Endothelial cell of umbilical vein (primary cell): Measurements from ENCODE around the gene SOCS7. TPM values are rescaled to one million over a fixed set of nuclear protein-coding genes. Genes with fewer than 3 reads are reported as not detected.
A peak's percentile ranks its signal among the peaks of the same experiment; 100 is the strongest.

Experiments
- BruUV-seq: library from RNA; stranded (reverse); fragments of 400-500 nt; replicated peaks from 2 replicates; lab custom pipeline; 2021; lab: Mats Ljungman, UMichigan
- CTCF ChIA-PET: fragments of 300-600, 350-600 bp; sonication (Branson Sonifier 250); formaldehyde crosslinking; loops from one replicate; lab custom pipeline; 2021; ENCODE audit warnings: antibody characterized with exemption, inconsistent platforms; lab: Charles Lee
- POLR2A ChIA-PET: fragments of 300-600, 350-600 bp; sonication (Branson Sonifier 250); formaldehyde crosslinking; loops from one replicate; lab custom pipeline; 2021; ENCODE audit warnings: antibody characterized with exemption, inconsistent platforms; lab: Charles Lee
- DNase-seq: peaks from one replicate; pipeline ENCODE4 v3.0.0-alpha.2; 2011; ENCODE audit warnings: low read depth, low spot score
- FAIRE-seq: peaks from 2 replicates; lab custom pipeline; 2011; peaks lifted over from hg19 to GRCh38; lab: Jason Lieb, UNC
- H2AFZ ChIP-seq: 2 replicates; pipeline ENCODE4 v1.6.0; 2012; ENCODE audit warnings: low read depth, low read length, control low read depth, inconsistent platforms
- H3K27ac ChIP-seq: 2 replicates; pipeline ENCODE4 v1.5.1; 2011; ENCODE audit warnings: low read depth, mild to moderate bottlenecking, control low read depth, low read length, moderate library complexity; ENCODE audit not compliant: insufficient read depth
- H3K27me3 ChIP-seq, 2 experiments: 2 replicates each; pipeline versions ENCODE4 v1.6.0 to v1.6.1; 2011; ENCODE audit warnings: low read length in 2 of 2, mixed read lengths in 1 of 2; ENCODE audit not compliant: control insufficient read depth in 2 of 2, insufficient read depth in 2 of 2
- H3K36me3 ChIP-seq, 2 experiments: 2 replicates in 1 of 2; 3 replicates in 1 of 2; pipeline ENCODE4 v1.5.1; 2011; ENCODE audit warnings: low read length in 2 of 2, mild to moderate bottlenecking in 1 of 2, moderate library complexity in 1 of 2; ENCODE audit not compliant: control insufficient read depth in 2 of 2, insufficient read depth in 2 of 2; ENCODE audit errors: extremely low read depth in 1 of 2
- H3K4me1 ChIP-seq: 3 replicates; pipeline ENCODE4 v1.5.1; 2011; ENCODE audit warnings: mild to moderate bottlenecking, low read length; ENCODE audit not compliant: control insufficient read depth, insufficient read depth; ENCODE audit errors: extremely low read depth
- H3K4me2 ChIP-seq: 2 replicates; pipeline ENCODE4 v1.6.1; 2011; ENCODE audit warnings: low read length, control low read depth, mixed read lengths; ENCODE audit not compliant: insufficient read depth
- H3K4me3 ChIP-seq, 3 experiments: fragments of 200-600 bp in 1 of 3; sonication (generic), shearing (Covaris generic) in 1 of 3; replicated peaks in 1 of 3; 2 replicates each; pipeline ENCODE4 v1.5.1; 2011 to 2016; ENCODE audit warnings: control low read depth in 3 of 3, low read length in 3 of 3, mild to moderate bottlenecking in 2 of 3, inconsistent platforms in 1 of 3, low read depth in 1 of 3, moderate library complexity in 1 of 3; ENCODE audit not compliant: insufficient read depth in 1 of 3
- H3K79me2 ChIP-seq: 2 replicates; pipeline ENCODE4 v1.6.0; 2012; ENCODE audit warnings: low read length, inconsistent platforms; ENCODE audit not compliant: control insufficient read depth, insufficient read depth
- H3K9ac ChIP-seq: replicated peaks from 2 replicates; pipeline ENCODE3; 2011; ENCODE audit warnings: low read length, control low read depth; ENCODE audit not compliant: insufficient read depth; ENCODE audit errors: extremely low read depth
- H3K9me1 ChIP-seq: replicated peaks from 3 replicates; pipeline ENCODE4 v1.6.0; 2011; ENCODE audit warnings: mild to moderate bottlenecking, low read length; ENCODE audit not compliant: control insufficient read depth, insufficient read depth; ENCODE audit errors: extremely low read depth
- H3K9me3 ChIP-seq: replicated peaks from 2 replicates; pipeline ENCODE4 v1.5.1; 2012; ENCODE audit warnings: low read length, inconsistent platforms; ENCODE audit not compliant: control insufficient read depth, insufficient read depth
- H4K20me1 ChIP-seq: replicated peaks from 2 replicates; pipeline ENCODE3; 2011; ENCODE audit warnings: mild to moderate bottlenecking, low read length; ENCODE audit not compliant: control insufficient read depth, insufficient read depth; ENCODE audit errors: extremely low read depth
- EZH2 ChIP-seq: IDR thresholded peaks from 2 replicates; pipeline ENCODE4 v1.6.1; 2012; ENCODE audit warnings: borderline replicate concordance, low read depth, mild to moderate bottlenecking, moderate library complexity, low read length, inconsistent platforms; ENCODE audit not compliant: severe bottlenecking
- FOS ChIP-seq: IDR thresholded peaks from 2 replicates; pipeline ENCODE4 v1.6.1; 2011; ENCODE audit warnings: mild to moderate bottlenecking, low read length, moderate library complexity, borderline replicate concordance; ENCODE audit not compliant: insufficient read depth
- GATA2 ChIP-seq: IDR thresholded peaks from 2 replicates; pipeline ENCODE4 v1.7.0; 2011; ENCODE audit warnings: low read depth, mild to moderate bottlenecking, moderate library complexity, mixed read lengths, low read length; ENCODE audit not compliant: insufficient read length, insufficient read depth
- JUN ChIP-seq: IDR thresholded peaks from 2 replicates; pipeline ENCODE4 v1.6.1; 2011; ENCODE audit warnings: borderline replicate concordance, low read depth; ENCODE audit not compliant: insufficient read length, insufficient read depth
- MYC ChIP-seq: IDR thresholded peaks from one replicate; pipeline ENCODE4 v1.6.1; 2011; ENCODE audit warnings: mild to moderate bottlenecking, low read depth, low read length
- POLR2A ChIP-seq: IDR thresholded peaks from 2 replicates; pipeline ENCODE4 v1.6.1; 2012; ENCODE audit warnings: low read depth, mild to moderate bottlenecking, control low read depth, low read length
- POLR2AphosphoS5 ChIP-seq: IDR thresholded peaks from 2 replicates; pipeline ENCODE4 v1.6.1; 2012; ENCODE audit warnings: low read depth, mild to moderate bottlenecking, control low read depth, low read length, moderate library complexity; ENCODE audit not compliant: insufficient read depth
- dilution Hi-C: fragments of 300-500 bp; cut with MboI; formaldehyde crosslinking; loops from one replicate; pipeline ENCODE4 v1.15.0; 2019; ENCODE audit warnings: low sequenced_read_pairs; ENCODE audit not compliant: extremely low pct_ligation_motif_present
- intact Hi-C: fragments of 100-400 bp; cut with micrococcal nuclease; formaldehyde crosslinking; loops from one replicate; pipeline ENCODE4 v1.10.0; 2022
- polyA plus RNA-seq, 4 experiments: library from polyadenylated mRNA; depleted of rRNA in 3 of 4; stranded (reverse) in 3 of 4; unstranded in 1 of 4; fragments of >200 nt; gene quantifications; 2 replicates each; pipeline versions ENCODE4 v1.2.1 to v1.2.3, GENCODE V29; 2011 to 2012; ENCODE audit warnings: missing spikeins in 1 of 4
- total RNA-seq: library from RNA; stranded (reverse); gene quantifications from 2 replicates; pipeline ENCODE4 v1.2.3, GENCODE V29; 2021
- TF ChIP-seq, protein P1 (sequence below), 2 donors: IDR thresholded peaks; 1 replicate in 1 of 2; 2 replicates in 1 of 2; pipeline ENCODE4 v1.5.1; 2011; ENCODE audit warnings: low read length in 2 of 2, mild to moderate bottlenecking in 2 of 2, moderate library complexity in 2 of 2, control low read depth in 1 of 2, inconsistent platforms in 1 of 2, low read depth in 1 of 2; ENCODE audit not compliant: insufficient read depth in 1 of 2; ENCODE audit errors: extremely low read depth in 1 of 2
- TF ChIP-seq, protein P2 (sequence below): IDR thresholded peaks from 2 replicates; pipeline ENCODE4 v1.6.1; 2011; ENCODE audit not compliant: insufficient read depth, insufficient read length

Gene SOCS7
- total and polyA plus RNA-seq, 2 donors (not counting 3 experiments of a cell fraction or from before 2014, with no cell fraction given): 5.9 to 10.4 TPM

DNA sequence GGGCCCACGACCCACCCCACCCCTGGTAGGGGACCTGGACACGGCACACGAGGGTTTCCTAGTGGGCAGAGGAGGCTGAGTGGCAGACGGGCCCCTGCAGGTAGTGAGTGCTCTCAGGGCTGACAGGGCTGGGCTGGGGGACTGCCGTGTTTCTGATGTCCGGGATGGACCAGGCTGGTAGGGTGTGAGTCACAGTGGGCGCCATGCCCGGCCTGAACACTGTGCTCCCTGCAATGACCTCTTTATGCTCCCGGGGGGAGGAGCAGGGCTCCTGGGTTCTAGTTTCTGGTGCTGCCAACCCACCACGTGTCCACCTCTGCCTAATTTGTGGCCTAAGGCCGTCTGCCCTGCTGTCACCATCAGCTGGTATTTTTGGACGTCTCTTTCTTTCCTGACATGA lies 102.9 kb downstream of the SOCS7 start:
- no TSS peak for BruUV-seq
- Histone ChIP-seq H4K20me1 (no peaks in the 10 kb centered on the region), H3K27me3 (no peaks in the 10 kb centered on the region), H3K27ac (peak overlapping the region; percentile 45), H3K9me3 (no peaks in the 10 kb centered on the region), H3K4me1 (peaks cover 53% of the 10 kb centered on the region), H3K9ac (peak overlapping the region; percentile 62), H3K79me2 (peaks cover 79% of the 10 kb centered on the region), H3K36me3 (peaks cover 6 to 23% of the 10 kb centered on the region in 2 experiments), H3K4me3 (peak overlapping the region; percentile 48 to 57 (median 53)), H2AFZ (no peak overlapping the region), H3K9me1 (no peaks in the 10 kb centered on the region), H3K4me2 (peak overlapping the region; percentile 77)
- DNase-seq (peak; percentile 80), FAIRE-seq (no peak)
- dilution Hi-C loops (no loop called here), intact Hi-C loops (no loop called here)
- ChIA-PET POLR2A (no interaction called here), CTCF (interaction anchor here (0.8 to 3.2 kb wide), 3 partner anchors 11 to 31 kb away, joined by 3 to 21 read pairs (median 13); no protein-coding TSS in a partner anchor)
- TF ChIP-seq, protein P1, sequence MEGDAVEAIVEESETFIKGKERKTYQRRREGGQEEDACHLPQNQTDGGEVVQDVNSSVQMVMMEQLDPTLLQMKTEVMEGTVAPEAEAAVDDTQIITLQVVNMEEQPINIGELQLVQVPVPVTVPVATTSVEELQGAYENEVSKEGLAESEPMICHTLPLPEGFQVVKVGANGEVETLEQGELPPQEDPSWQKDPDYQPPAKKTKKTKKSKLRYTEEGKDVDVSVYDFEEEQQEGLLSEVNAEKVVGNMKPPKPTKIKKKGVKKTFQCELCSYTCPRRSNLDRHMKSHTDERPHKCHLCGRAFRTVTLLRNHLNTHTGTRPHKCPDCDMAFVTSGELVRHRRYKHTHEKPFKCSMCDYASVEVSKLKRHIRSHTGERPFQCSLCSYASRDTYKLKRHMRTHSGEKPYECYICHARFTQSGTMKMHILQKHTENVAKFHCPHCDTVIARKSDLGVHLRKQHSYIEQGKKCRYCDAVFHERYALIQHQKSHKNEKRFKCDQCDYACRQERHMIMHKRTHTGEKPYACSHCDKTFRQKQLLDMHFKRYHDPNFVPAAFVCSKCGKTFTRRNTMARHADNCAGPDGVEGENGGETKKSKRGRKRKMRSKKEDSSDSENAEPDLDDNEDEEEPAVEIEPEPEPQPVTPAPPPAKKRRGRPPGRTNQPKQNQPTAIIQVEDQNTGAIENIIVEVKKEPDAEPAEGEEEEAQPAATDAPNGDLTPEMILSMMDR (IDR thresholded peaks at IDR 0.05; ENCODE audit: extremely low read depth in 1 of 2, insufficient read depth in 1 of 2, low read depth in 1 of 2, low read length in 2 of 2): no peak
- TF ChIP-seq JUN (peak; percentile 39), EZH2 (no peak), POLR2A (peak; percentile 79), POLR2AphosphoS5 (peak; percentile 89), FOS (peak; percentile 74), GATA2 (no peak), MYC (peak; percentile 75)
- TF ChIP-seq, protein P2, sequence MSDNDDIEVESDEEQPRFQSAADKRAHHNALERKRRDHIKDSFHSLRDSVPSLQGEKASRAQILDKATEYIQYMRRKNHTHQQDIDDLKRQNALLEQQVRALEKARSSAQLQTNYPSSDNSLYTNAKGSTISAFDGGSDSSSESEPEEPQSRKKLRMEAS: peak; percentile 5

Other genes starting within 250 kb of the SOCS7 start
- not detected in 2 replicates for gene TBC1D3E, start 223.9 kb upstream of the SOCS7 start, total RNA-seq
- gene TBC1D3E, start 223.9 kb upstream of the SOCS7 start, polyA plus RNA-seq: not detected in 2 replicates
- gene TBC1D3, start 159.3 kb upstream of the SOCS7 start, total RNA-seq: 1.9 and 2.6 TPM in 2 replicates
- gene TBC1D3, start 159.3 kb upstream of the SOCS7 start, polyA plus RNA-seq: not detected in 2 replicates
- gene MRPL45, start 54.7 kb upstream of the SOCS7 start, total RNA-seq: 41.0 and 45.5 TPM in 2 replicates
- gene MRPL45, start 54.7 kb upstream of the SOCS7 start, polyA plus RNA-seq: 34.2 and 41.2 TPM in 2 replicates
- not detected in 2 replicates for gene GPR179, start 7.9 kb upstream of the SOCS7 start, total RNA-seq
- gene GPR179, start 7.9 kb upstream of the SOCS7 start, polyA plus RNA-seq: not detected in 2 replicates
- gene ARHGAP23, start 76.6 kb downstream of the SOCS7 start, total RNA-seq: 152 and 190 TPM in 2 replicates
- gene ARHGAP23, start 76.6 kb downstream of the SOCS7 start, polyA plus RNA-seq: 22.3 and 25.4 TPM in 2 replicates